HFFc6 (cell line): Measurements from ENCODE around the gene SIK3. TPM values are rescaled to one million over a fixed set of nuclear protein-coding genes. Genes with fewer than 3 reads are reported as not detected.

Experiments
- DNase-seq: peaks from one replicate; pipeline ENCODE4 v3.0.0-alpha.2; 2018
- H3K27ac Mint-ChIP-seq: 2 replicates; pipeline ENCODE4 v1.8.0; 2020; ENCODE audit warnings: mild to moderate bottlenecking, mixed read lengths
- H3K27me3 Mint-ChIP-seq: 2 replicates; pipeline ENCODE4 v1.8.0; 2021; ENCODE audit warnings: mild to moderate bottlenecking, moderate library complexity, mixed read lengths; ENCODE audit not compliant: insufficient read depth
- H3K36me3 Mint-ChIP-seq: 2 replicates; pipeline ENCODE4 v1.8.0; 2021; ENCODE audit warnings: low read depth, mixed read lengths
- H3K4me1 Mint-ChIP-seq: 2 replicates; pipeline ENCODE4 v1.8.0; 2020; ENCODE audit warnings: low read depth, mixed read lengths
- H3K4me3 Mint-ChIP-seq: 2 replicates; pipeline ENCODE4 v1.8.0; 2020; ENCODE audit warnings: mild to moderate bottlenecking, moderate library complexity, mixed read lengths
- H3K9me3 Mint-ChIP-seq: 2 replicates; pipeline ENCODE4 v1.8.0; 2020; ENCODE audit warnings: mild to moderate bottlenecking, mixed read lengths
- CTCF ChIP-seq: fragments of 200-600 bp; sonication (generic); IDR thresholded peaks from 2 replicates; pipeline ENCODE4 v1.5.0; 2021; ENCODE audit warnings: antibody characterized with exemption, mild to moderate bottlenecking
- total RNA-seq, 6 experiments: library from RNA; stranded (reverse); fragmentation: NEBNext Ultra II Directional; extraction: Animal tissue kit (Norgen Biotek cat#: 25700); gene quantifications; 2 replicates in 1 of 6; 3 replicates in 5 of 6; pipeline ENCODE4 v1.2.3, GENCODE V29; 2021

Gene SIK3
- total RNA-seq, 6 experiments from 2014 or later, result 15.6 to 23.3 (median 19.9) TPM

DNA sequence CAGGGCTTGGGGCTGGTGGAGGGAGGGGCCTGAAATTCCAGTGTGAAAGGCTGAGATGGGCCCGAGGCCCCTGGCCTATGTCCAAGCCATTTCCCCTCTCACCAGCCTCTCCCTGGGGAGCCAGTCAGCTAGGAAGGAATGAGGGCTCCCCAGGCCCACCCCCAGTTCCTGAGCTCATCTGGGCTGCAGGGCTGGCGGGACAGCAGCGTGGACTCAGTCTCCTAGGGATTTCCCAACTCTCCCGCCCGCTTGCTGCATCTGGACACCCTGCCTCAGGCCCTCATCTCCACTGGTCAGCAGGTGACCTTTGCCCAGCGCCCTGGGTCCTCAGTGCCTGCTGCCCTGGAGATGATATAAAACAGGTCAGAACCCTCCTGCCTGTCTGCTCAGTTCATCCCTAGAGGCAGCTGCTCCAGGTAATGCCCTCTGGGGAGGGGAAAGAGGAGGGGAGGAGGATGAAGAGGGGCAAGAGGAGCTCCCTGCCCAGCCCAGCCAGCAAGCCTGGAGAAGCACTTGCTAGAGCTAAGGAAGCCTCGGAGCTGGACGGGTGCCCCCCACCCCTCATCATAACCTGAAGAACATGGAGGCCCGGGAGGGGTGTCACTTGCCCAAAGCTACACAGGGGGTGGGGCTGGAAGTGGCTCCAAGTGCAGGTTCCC is 268.6 kb downstream of the SIK3 start, which contains the start of gene APOC3:
TSS of gene APOC3 (plus strand) at position 383 of the 659 bp plus-strand sequence. CDS start 676 bp downstream, outside the sequence.
- Mint-ChIP-seq H3K9me3 (no peaks in the 10 kb centered on the region), H3K27me3 (peaks cover 10% of the 10 kb centered on the region), H3K4me1 (no peaks in the 10 kb centered on the region), H3K4me3 (no peak within 1 kb of the TSS), H3K27ac (no peak within 1 kb of the TSS), H3K36me3 (no peaks in the 10 kb centered on the region)
- TF ChIP-seq CTCF, result no peak
- no peak for DNase-seq

DNA sequence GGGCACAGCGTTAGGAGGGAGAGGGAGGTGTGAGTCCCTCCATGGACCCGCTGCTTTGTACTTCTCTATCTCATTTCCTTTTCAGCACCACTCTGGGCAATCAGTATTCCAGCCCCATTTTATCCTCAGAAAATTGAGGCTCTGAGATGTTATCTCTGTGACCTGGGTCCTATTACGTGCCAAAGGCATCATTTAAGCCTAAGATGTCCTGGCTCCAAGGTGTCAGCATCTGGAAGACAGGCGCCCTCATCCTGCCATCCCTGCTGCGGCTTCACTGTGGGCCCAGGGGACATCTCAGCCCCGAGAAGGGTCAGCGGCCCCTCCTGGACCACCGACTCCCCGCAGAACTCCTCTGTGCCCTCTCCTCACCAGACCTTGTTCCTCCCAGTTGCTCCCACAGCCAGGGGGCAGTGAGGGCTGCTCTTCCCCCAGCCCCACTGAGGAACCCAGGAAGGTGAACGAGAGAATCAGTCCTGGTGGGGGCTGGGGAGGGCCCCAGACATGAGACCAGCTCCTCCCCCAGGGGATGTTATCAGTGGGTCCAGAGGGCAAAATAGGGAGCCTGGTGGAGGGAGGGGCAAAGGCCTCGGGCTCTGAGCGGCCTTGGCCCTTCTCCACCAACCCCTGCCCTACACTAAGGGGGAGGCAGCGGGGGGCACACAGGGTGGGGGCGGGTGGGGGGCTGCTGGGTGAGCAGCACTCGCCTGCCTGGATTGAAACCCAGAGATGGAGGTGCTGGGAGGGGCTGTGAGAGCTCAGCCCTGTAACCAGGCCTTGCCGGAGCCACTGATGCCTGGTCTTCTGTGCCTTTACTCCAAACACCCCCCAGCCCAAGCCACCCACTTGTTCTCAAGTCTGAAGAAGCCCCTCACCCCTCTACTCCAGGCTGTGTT is 269.4 kb downstream of the SIK3 start:
- Mint-ChIP-seq H3K4me3 (no peak overlapping the region), H3K9me3 (no peaks in the 10 kb centered on the region), H3K27ac (no peak overlapping the region), H3K27me3 (peaks cover 10% of the 10 kb centered on the region), H3K4me1 (no peaks in the 10 kb centered on the region), H3K36me3 (no peaks in the 10 kb centered on the region)
- TF ChIP-seq CTCF, result no peak; the same call in 1 of the 2 replicates
- DNase-seq, result no peak

- no peak for TF ChIP-seq CTCF
- Mint-ChIP-seq H3K36me3 (no peaks in the 10 kb centered on the region), H3K4me3 (no peak overlapping the region), H3K4me1 (no peaks in the 10 kb centered on the region), H3K9me3 (no peaks in the 10 kb centered on the region), H3K27ac (no peak overlapping the region), H3K27me3 (peaks cover 15% of the 10 kb centered on the region)
- no peak for DNase-seq
Observed at GRCh38 chr11:116827461-116827860, 270.8 kb downstream of the SIK3 start.

GRCh38 chr11:116826751-116827431 is 271.3 kb downstream of the SIK3 start:
- no peak for DNase-seq
- no peaks in the 10 kb centered on the region for H3K36me3 Mint-ChIP-seq
- H3K27ac Mint-ChIP-seq, result no peak overlapping the region
- H3K4me1 Mint-ChIP-seq, result no peaks in the 10 kb centered on the region
- TF ChIP-seq CTCF, result no peak
- no peak overlapping the region for H3K4me3 Mint-ChIP-seq
- H3K9me3 Mint-ChIP-seq, result no peaks in the 10 kb centered on the region
- peaks cover 11% of the 10 kb centered on the region for H3K27me3 Mint-ChIP-seq

DNA sequence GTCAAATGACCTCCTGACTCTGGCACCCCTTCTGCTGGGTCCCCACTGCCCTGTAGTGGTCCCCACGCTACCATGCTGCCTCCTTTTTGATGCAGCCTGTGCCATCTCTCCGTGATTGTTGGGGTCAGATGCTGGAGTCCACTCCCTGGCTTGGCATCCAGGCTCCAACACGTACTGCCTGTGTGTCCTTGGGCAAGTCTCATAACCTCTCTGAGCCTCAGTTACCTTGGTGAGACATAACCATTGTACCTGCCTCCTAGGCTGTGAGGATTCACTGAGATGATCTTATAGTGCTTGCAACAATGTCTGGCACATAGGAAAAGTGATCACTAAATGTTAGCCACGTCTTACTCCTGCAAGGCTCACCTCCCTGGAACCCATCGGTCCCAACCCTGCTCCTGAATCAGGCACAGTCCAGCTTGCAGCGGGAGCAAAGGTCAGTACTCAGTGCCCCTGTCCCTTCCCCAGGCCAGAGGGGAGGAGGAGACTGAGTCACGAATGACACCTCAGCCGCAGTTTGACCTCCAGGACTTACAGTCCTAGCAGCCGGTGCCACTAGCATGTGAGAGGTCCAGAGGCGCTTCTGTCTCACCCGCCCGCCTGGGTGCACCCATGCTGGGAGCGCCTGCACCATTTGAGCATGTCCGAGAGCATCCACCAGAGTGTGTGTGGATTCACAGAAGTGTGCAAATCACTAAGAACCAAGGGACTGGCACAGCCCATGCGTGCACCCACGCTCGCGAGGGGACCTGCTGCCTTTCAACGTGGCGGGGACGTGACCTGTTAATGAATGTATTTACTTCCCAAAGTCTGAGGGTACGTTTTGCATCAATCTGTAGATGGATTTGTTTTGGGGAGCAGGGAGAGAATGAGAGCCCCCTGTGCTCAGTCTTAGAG is 272.1 kb downstream of the SIK3 start:
- TF ChIP-seq CTCF, result no peak
- Mint-ChIP-seq H3K4me1 (no peaks in the 10 kb centered on the region), H3K27me3 (peaks cover 14% of the 10 kb centered on the region), H3K36me3 (no peaks in the 10 kb centered on the region), H3K9me3 (no peaks in the 10 kb centered on the region), H3K4me3 (no peak overlapping the region), H3K27ac (no peak overlapping the region)
- no peak for DNase-seq
